HG03095 (cell line): Measurements from ENCODE around the gene COPB2.

Experiments
- ATAC-seq: cut with Tn5 transposase; IDR thresholded peaks from one replicate; pipeline ENCODE4 v1.9.1; 2021; ENCODE audit warnings: moderate library complexity; ENCODE audit not compliant: unreplicated experiment

The COPB2 gene

DNA sequence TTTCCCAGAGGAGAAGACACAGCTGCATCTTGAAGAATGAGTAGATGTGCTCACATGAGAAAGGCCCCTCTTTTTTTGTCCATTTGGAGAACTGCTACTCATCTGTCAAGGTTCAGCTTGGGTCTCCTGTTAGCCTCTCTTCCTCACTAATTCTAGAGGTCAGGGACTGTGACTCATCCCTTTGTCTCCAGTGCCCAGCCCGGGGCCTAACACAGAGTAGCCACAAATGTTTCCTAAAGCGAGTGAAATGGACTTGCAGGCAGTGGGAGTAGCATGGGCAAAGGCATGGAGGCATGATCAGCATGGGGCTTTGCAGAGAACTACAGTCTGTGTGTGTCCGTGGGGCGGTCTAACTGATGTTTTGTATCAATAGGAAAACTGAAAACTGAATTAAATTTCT is 79.6 kb downstream of the COPB2 start:
- ATAC-seq: no peak

- ATAC-seq: no peak
Observed at GRCh38 chr3:139309061-139309591, 80.3 kb downstream of the COPB2 start.

DNA sequence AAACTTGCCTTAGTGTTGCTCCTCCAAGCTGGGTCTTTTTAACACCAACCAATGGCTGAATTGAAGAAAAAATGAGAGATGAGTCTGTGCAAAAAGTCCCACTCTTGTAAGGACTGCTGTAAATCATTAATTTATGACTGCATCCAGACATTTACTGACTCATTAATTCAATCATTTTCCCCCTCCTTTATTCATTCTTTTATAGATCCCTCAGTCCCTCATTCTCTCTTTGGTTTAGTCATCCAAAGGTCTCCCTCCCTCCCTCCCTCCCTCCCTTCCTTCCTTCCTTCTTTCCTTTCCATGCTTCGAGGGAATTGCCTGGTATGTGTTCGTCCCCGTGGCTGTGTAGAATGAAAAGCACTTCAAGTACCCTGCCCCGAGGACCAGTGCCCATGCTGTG is 80.9 kb downstream of the COPB2 start:
- no peak for ATAC-seq

DNA sequence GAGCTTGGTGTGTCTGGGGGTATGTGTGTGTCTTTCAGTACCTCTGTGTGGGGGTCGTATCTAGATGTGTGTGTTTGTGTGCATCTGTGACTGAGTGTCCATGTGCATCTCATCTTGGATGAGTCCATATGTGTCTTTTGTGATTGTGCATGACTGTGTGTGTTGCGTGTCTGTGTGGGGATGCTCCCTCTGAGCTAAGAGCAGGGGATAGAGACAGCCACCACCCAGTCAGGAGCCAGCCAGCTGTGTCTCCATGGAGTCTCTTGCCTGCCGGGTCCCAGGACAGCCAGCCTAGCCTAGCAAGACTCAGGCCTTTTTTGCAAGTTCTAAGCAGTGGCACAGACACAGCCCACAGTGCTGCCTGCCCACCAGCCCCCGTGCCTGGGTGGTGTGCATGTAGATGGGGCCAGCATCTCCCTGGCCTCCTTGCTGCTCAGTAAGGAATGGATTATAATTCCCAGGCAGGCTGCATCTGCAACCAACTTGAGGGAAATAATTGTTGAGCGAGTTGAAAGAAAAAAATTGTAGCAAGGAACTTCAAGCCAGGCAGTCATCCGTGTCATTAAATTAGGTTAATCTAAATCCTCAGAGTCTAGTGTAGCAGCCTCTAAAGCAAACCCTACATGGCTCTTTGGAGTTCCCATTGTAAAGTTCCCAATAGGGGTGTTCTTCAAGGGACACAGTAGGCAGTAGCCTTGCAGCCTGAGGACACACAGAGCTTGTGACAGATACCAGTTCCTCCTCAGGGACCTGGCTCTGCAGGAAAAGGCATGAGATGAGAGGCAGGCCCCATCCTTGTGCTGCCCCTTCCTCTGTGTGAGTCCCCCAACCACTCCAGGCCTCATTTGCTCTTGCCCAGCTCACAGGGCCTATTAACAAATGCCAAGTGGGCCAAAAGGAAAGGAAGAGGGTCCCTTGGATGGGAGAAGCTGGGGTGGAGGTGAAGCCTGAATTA is 81.6 kb downstream of the COPB2 start:
- ATAC-seq: no peak
